H1 (cell line): ENCODE measurements around the gene ARHGAP24. TPM values are rescaled to one million over a fixed set of nuclear protein-coding genes. Genes with fewer than 3 reads are reported as not detected.

Source experiments
- BRCA1 ChIP-seq: IDR thresholded peaks from 2 replicates; pipeline ENCODE4 v1.6.1; 2012; ENCODE audit warnings: low read depth, low read length, improper control_type of control experiment
- CHD1 ChIP-seq: IDR thresholded peaks from 2 replicates; pipeline ENCODE4 v1.6.1; 2012; ENCODE audit warnings: low read depth, low read length, improper control_type of control experiment
- HDAC2 ChIP-seq, 2 experiments: fragments of 300-600 bp in 1 of 2; sonication (generic) in 1 of 2; IDR thresholded peaks; 2 replicates each; pipeline ENCODE4 v1.6.1; 2011 to 2012; ENCODE audit warnings: low read depth in 2 of 2, low read length in 2 of 2, mild to moderate bottlenecking in 2 of 2, moderate library complexity in 2 of 2, borderline replicate concordance in 1 of 2, inconsistent platforms in 1 of 2
- KDM1A ChIP-seq: fragments of 200-600, 300-600 bp; sonication (generic); IDR thresholded peaks from 2 replicates; pipeline ENCODE4 v1.7.1; 2016; ENCODE audit warnings: mild to moderate bottlenecking, low read length, borderline replicate concordance
- polyA plus RNA-seq, 7 experiments: library from polyadenylated mRNA; depleted of rRNA in 3 of 7; stranded (reverse) in 5 of 7; unstranded in 2 of 7; fragments of >200 nt in 5 of 7; fragments of 200-250 nt in 2 of 7; gene quantifications; 1 replicate in 5 of 7; 2 replicates in 1 of 7; 4 replicates in 1 of 7; pipeline versions ENCODE4 v1.2.1 to v1.2.3, GENCODE V29; 2011 to 2013; ENCODE audit warnings: missing spikeins in 2 of 7, mixed read lengths in 2 of 7
- total RNA-seq: library from RNA; stranded (reverse); fragmentation: NEBNext Ultra II Directional; extraction: Animal tissue kit (Norgen Biotek cat#: 25700); gene quantifications from 2 replicates; pipeline ENCODE4 v1.2.1, GENCODE V29; 2021

ARHGAP24 gene
- total and polyA plus RNA-seq, 2 of the 8 experiments (the other 6 are each of a cell fraction or from before 2014, with no cell fraction given): 0.08 to 0.50 TPM

DNA sequence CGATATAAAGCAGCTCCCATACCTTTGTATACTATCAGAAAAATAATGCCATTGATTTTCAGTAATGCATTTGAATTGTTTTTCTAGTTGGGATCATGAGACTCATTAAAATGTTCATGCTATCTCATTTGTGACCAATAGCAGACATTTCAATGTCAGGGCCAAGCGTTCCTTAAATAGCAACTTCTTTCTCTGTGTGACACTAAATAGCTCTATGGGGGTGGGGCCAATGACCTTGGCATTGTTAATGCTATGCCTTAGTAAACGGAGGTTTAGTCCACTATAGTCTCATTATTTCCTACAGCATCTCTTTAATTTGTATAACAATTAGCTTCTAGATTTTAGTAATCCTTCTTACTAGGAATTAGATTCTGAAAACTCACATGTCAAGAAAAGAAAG, 48.6 kb upstream of the ARHGAP24 start (continued):
- TF ChIP-seq HDAC2 (IDR thresholded peaks at IDR 0.05; ENCODE audit: borderline replicate concordance in 1 of 2, low read depth in 2 of 2, low read length in 2 of 2) (no peak), BRCA1 (no peak), CHD1 (no peak), KDM1A (no peak)
